ENCODE data around the gene DIAPH1.

GRCh38 chr5:141512390-141512910 is 106.3 kb downstream of the DIAPH1 start:
- TF ChIP-seq REST (tag by site-specific recombination; IDR thresholded peaks at IDR 0.05) (no peak), CTCF (tag by site-specific recombination; IDR thresholded peaks at IDR 0.05) (peak; percentile 68), ZNF600 (tag by site-specific recombination; IDR thresholded peaks at IDR 0.05) (no peak), TCF7L2 (IDR thresholded peaks at IDR 0.05; ENCODE audit: borderline replicate concordance, low read depth, low read length) (no peak), ZSCAN23 (tag by site-specific recombination; IDR thresholded peaks at IDR 0.05) (no peak), GLI2 (tag by site-specific recombination; IDR thresholded peaks at IDR 0.05; ENCODE audit: borderline replicate concordance, low read depth) (no peak), ZNF561 (tag by site-specific recombination; IDR thresholded peaks at IDR 0.05; ENCODE audit: borderline replicate concordance) (no peak), ZNF513 (tag by site-specific recombination; IDR thresholded peaks at IDR 0.05) (no peak)
